H1 (cell line): Measurements from ENCODE around the gene COL5A1. TPM values are rescaled to one million over a fixed set of nuclear protein-coding genes. Genes with fewer than 3 reads are reported as not detected.

Experiments used
- CTCF ChIA-PET: fragments of 300-600 bp; sonication (Branson Sonifier 250); formaldehyde crosslinking; loops from one replicate; lab custom pipeline; 2021; ENCODE audit not compliant: partially characterized antibody; lab: Charles Lee
- POLR2A ChIA-PET: fragments of 300-600 bp; sonication (Branson Sonifier 250); formaldehyde crosslinking; loops from one replicate; lab custom pipeline; 2021; ENCODE audit warnings: inconsistent platforms; ENCODE audit not compliant: partially characterized antibody; lab: Charles Lee
- DNase-seq, 2 experiments: peaks; one replicate each; pipeline versions ENCODE4 v3.0.0 to v3.0.0-alpha.2; 2010 to 2022; ENCODE audit warnings: low spot score in 2 of 2, low read depth in 1 of 2, mixed read lengths in 1 of 2
- FAIRE-seq: peaks from 2 replicates; lab custom pipeline; 2011; peaks lifted over from hg19 to GRCh38; lab: Jason Lieb, UNC
- H2AFZ ChIP-seq: 2 replicates; pipeline ENCODE4 v1.8.1; 2012; ENCODE audit warnings: low read length, inconsistent platforms
- H2AK5ac ChIP-seq: 2 replicates; pipeline ENCODE4 v1.6.1; 2013; ENCODE audit warnings: low read depth, low read length
- H2BK120ac ChIP-seq: replicated peaks from 2 replicates; pipeline ENCODE3; 2013; ENCODE audit warnings: low read depth, low read length, inconsistent platforms
- H2BK12ac ChIP-seq: 2 replicates; pipeline ENCODE4 v1.6.1; 2013; ENCODE audit warnings: low read depth, low read length
- H2BK15ac ChIP-seq: 2 replicates; pipeline ENCODE4 v1.6.1; 2013; ENCODE audit warnings: low read length
- H2BK20ac ChIP-seq: 2 replicates; pipeline ENCODE4 v1.6.1; 2013; ENCODE audit warnings: low read length
- H2BK5ac ChIP-seq: 2 replicates; pipeline ENCODE4 v1.6.1; 2013; ENCODE audit warnings: low read depth, low read length
- H3K14ac ChIP-seq: 2 replicates; pipeline ENCODE4 v1.6.1; 2013; ENCODE audit warnings: inconsistent platforms; ENCODE audit not compliant: insufficient read length
- H3K18ac ChIP-seq: 2 replicates; pipeline ENCODE4 v1.6.1; 2013; ENCODE audit warnings: low read length; ENCODE audit errors: extremely low read depth
- H3K23ac ChIP-seq: 2 replicates; pipeline ENCODE4 v1.6.1; 2013; ENCODE audit warnings: inconsistent platforms; ENCODE audit not compliant: insufficient read length
- H3K23me2 ChIP-seq: 2 replicates; pipeline ENCODE4 v1.6.1; 2013; ENCODE audit warnings: low read depth, low read length
- H3K27ac ChIP-seq: 2 replicates; pipeline ENCODE4 v1.6.1; 2011; ENCODE audit warnings: low read depth, low read length, inconsistent platforms
- H3K27me3 ChIP-seq, 4 experiments: replicated peaks in 1 of 4; 1 replicate in 1 of 4; 2 replicates in 3 of 4; pipeline versions ENCODE4 v1.6.1 to v1.8.1; 2011 to 2013; ENCODE audit warnings: low read length in 3 of 4, mild to moderate bottlenecking in 3 of 4, inconsistent platforms in 2 of 4, mixed read lengths in 2 of 4, moderate library complexity in 1 of 4; ENCODE audit not compliant: control insufficient read depth in 3 of 4, insufficient read depth in 3 of 4; ENCODE audit errors: extremely low read depth in 1 of 4
- H3K36me3 ChIP-seq, 4 experiments: 2 replicates each; pipeline versions ENCODE4 v1.6.1 to v1.8.1; 2011 to 2013; ENCODE audit warnings: mild to moderate bottlenecking in 4 of 4, low read length in 3 of 4, moderate library complexity in 2 of 4, control low read depth in 1 of 4, inconsistent platforms in 1 of 4; ENCODE audit not compliant: insufficient read depth in 4 of 4, control insufficient read depth in 2 of 4
- H3K4ac ChIP-seq: replicated peaks from 2 replicates; pipeline ENCODE3; 2013; ENCODE audit warnings: low read length, low read depth, mixed read lengths, inconsistent platforms; ENCODE audit not compliant: insufficient read length
- H3K4me1 ChIP-seq, 4 experiments: replicated peaks in 1 of 4; 1 replicate in 1 of 4; 2 replicates in 3 of 4; pipeline versions ENCODE4 v1.6.1 to v1.8.1; 2011 to 2013; ENCODE audit warnings: low read length in 3 of 4, inconsistent platforms in 2 of 4, mixed read lengths in 1 of 4; ENCODE audit not compliant: insufficient read depth in 4 of 4, control insufficient read depth in 3 of 4
- H3K4me2 ChIP-seq, 2 experiments: 2 replicates each; pipeline versions ENCODE4 v1.6.1 to v1.8.1; 2011 to 2013; ENCODE audit warnings: low read depth in 2 of 2, low read length in 2 of 2, control low read depth in 1 of 2, inconsistent platforms in 1 of 2, mild to moderate bottlenecking in 1 of 2; ENCODE audit not compliant: insufficient read depth in 1 of 2
- H3K4me3 ChIP-seq, 4 experiments: fragments of 200-600, 300-600 bp in 1 of 4; sonication (generic), shearing (Covaris generic), sonication (Bioruptor Twin) in 1 of 4; 2 replicates each; pipeline versions ENCODE4 v1.5.1 to v1.8.1; 2011 to 2016; ENCODE audit warnings: low read length in 4 of 4, low read depth in 3 of 4, control low read depth in 2 of 4, inconsistent platforms in 2 of 4, mild to moderate bottlenecking in 2 of 4, mixed read lengths in 1 of 4, moderate library complexity in 1 of 4; ENCODE audit not compliant: insufficient read depth in 2 of 4; ENCODE audit errors: extremely low read depth in 1 of 4
- H3K56ac ChIP-seq: replicated peaks from 2 replicates; pipeline ENCODE3; 2013; ENCODE audit warnings: low read depth, mild to moderate bottlenecking, mixed read lengths, low read length, inconsistent platforms; ENCODE audit not compliant: insufficient read length
- H3K79me1 ChIP-seq: 2 replicates; pipeline ENCODE4 v1.6.1; 2013; ENCODE audit warnings: low read depth, low read length, control low read depth
- H3K79me2 ChIP-seq, 2 experiments: 2 replicates each; pipeline versions ENCODE4 v1.6.1 to v1.8.1; 2012 to 2013; ENCODE audit warnings: low read length in 2 of 2, mild to moderate bottlenecking in 2 of 2, inconsistent platforms in 1 of 2; ENCODE audit not compliant: insufficient read depth in 2 of 2, control insufficient read depth in 1 of 2
- H3K9ac ChIP-seq, 4 experiments: replicated peaks in 1 of 4; 1 replicate in 1 of 4; 2 replicates in 3 of 4; pipeline versions ENCODE4 v1.6.1 to v1.8.1; 2011 to 2013; ENCODE audit warnings: low read depth in 3 of 4, low read length in 3 of 4, control low read depth in 2 of 4, mild to moderate bottlenecking in 2 of 4, moderate library complexity in 2 of 4, inconsistent platforms in 1 of 4; ENCODE audit errors: extremely low read depth in 1 of 4
- H3K9me3 ChIP-seq, 2 experiments: 2 replicates each; pipeline versions ENCODE4 v1.6.1 to v1.8.1; 2012 to 2013; ENCODE audit warnings: mild to moderate bottlenecking in 2 of 2, moderate library complexity in 2 of 2, control low read depth in 1 of 2, inconsistent platforms in 1 of 2, low read depth in 1 of 2, low read length in 1 of 2, mixed read lengths in 1 of 2; ENCODE audit not compliant: insufficient read depth in 2 of 2
- H4K20me1 ChIP-seq, 2 experiments: replicated peaks in 1 of 2; 2 replicates each; pipeline versions ENCODE3 to v1.8.1; 2011 to 2013; ENCODE audit warnings: inconsistent platforms in 2 of 2, low read length in 2 of 2, mild to moderate bottlenecking in 1 of 2; ENCODE audit not compliant: insufficient read depth in 2 of 2, control insufficient read depth in 1 of 2
- H4K5ac ChIP-seq: 2 replicates; pipeline ENCODE4 v1.6.1; 2013; ENCODE audit warnings: low read length, low read depth, mixed read lengths, inconsistent platforms; ENCODE audit not compliant: insufficient read length
- H4K8ac ChIP-seq: 2 replicates; pipeline ENCODE4 v1.8.0; 2013; ENCODE audit warnings: mild to moderate bottlenecking, moderate library complexity, low read length, inconsistent platforms; ENCODE audit not compliant: insufficient read depth; ENCODE audit errors: extremely low read depth
- H4K91ac ChIP-seq: replicated peaks from 2 replicates; pipeline ENCODE3; 2013; ENCODE audit warnings: low read length, mixed read lengths, inconsistent platforms; ENCODE audit not compliant: insufficient read length
- BCL11A ChIP-seq, 2 experiments: IDR thresholded peaks; one replicate each; pipeline ENCODE4 v1.6.1; 2011; ENCODE audit warnings: low read depth in 2 of 2, low read length in 2 of 2, mild to moderate bottlenecking in 2 of 2
- BRCA1 ChIP-seq: IDR thresholded peaks from 2 replicates; pipeline ENCODE4 v1.6.1; 2012; ENCODE audit warnings: low read depth, low read length, improper control_type of control experiment
- HDAC6 ChIP-seq: IDR thresholded peaks from one replicate; pipeline ENCODE4 v1.7.1; 2012; ENCODE audit warnings: low read depth, mild to moderate bottlenecking, inconsistent platforms, low read length, moderate library complexity
- SP2 ChIP-seq: IDR thresholded peaks from 2 replicates; pipeline ENCODE4 v1.6.1; 2012; ENCODE audit warnings: mild to moderate bottlenecking, low read length, inconsistent platforms
- TAF1 ChIP-seq: IDR thresholded peaks from 2 replicates; pipeline ENCODE4 v1.6.1; 2011; ENCODE audit warnings: mild to moderate bottlenecking, low read depth, low read length
- TBP ChIP-seq: IDR thresholded peaks from 2 replicates; pipeline ENCODE4 v1.6.1; 2011; ENCODE audit warnings: low read depth, low read length, improper control_type of control experiment
- WGBS, 2 experiments: shearing (Covaris generic) in 1 of 2; methylation state at CpG; one replicate each; pipeline versions ENCODE4 v1.1.6 to v1.1.7; 2013 to 2015; ENCODE audit warnings: low lambda C conversion rate in 2 of 2, mixed read lengths in 2 of 2, inconsistent platforms in 1 of 2, low coverage in 1 of 2, missing lambda C conversion rate in 1 of 2; ENCODE audit not compliant: insufficient replicate concordance in 2 of 2, insufficient coverage in 1 of 2, insufficient read length in 1 of 2; ENCODE audit errors: extremely low coverage in 1 of 2, missing lambda C conversion rate in 1 of 2; 5-methylcytosine and 5-hydroxymethylcytosine counted together
- polyA plus RNA-seq, 7 experiments: library from polyadenylated mRNA; depleted of rRNA in 3 of 7; stranded (reverse) in 5 of 7; unstranded in 2 of 7; fragments of >200 nt in 5 of 7; fragments of 200-250 nt in 2 of 7; gene quantifications; 1 replicate in 5 of 7; 2 replicates in 1 of 7; 4 replicates in 1 of 7; pipeline versions ENCODE4 v1.2.1 to v1.2.3, GENCODE V29; 2011 to 2013; ENCODE audit warnings: missing spikeins in 2 of 7, mixed read lengths in 2 of 7
- total RNA-seq: library from RNA; stranded (reverse); fragmentation: NEBNext Ultra II Directional; extraction: Animal tissue kit (Norgen Biotek cat#: 25700); gene quantifications from 2 replicates; pipeline ENCODE4 v1.2.1, GENCODE V29; 2021
- TF ChIP-seq, protein P1 (sequence below): IDR thresholded peaks from 2 replicates; pipeline ENCODE4 v1.6.1; 2012; ENCODE audit warnings: inconsistent platforms

The COL5A1 gene
- total and polyA plus RNA-seq, 2 of the 8 experiments (the other 6 are each of a cell fraction or from before 2014, with no cell fraction given), result 3.8 to 12.0 TPM

DNA sequence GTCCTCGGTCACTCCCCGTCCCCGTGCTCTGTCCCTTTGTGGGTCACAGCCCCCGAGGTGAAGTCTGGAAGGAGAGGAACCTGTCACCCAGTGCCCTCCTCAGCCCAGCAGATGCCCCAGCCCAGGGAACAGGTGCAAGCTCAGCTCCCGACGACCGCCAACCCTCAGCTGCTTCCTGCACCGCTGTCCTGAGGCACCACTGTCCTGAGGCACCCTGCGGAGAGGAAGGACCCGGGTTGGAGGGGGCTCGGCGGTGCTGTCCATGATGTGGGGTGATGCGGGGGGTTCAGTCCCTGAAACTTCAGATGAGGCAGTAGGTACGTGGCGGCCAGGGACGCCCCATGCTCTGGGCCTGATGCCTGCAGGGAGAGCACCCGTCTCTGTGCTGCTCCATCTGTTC, 81.4 kb downstream of the COL5A1 start:
- ChIA-PET POLR2A (no interaction called here), CTCF (interaction anchor here (1.1 to 2.7 kb wide), 4 partner anchors 15 to 56 kb away, joined by 3 to 9 read pairs (median 6); no protein-coding TSS in a partner anchor)
- no peak overlapping the region for H3K27ac ChIP-seq
- DNase-seq (no peak), FAIRE-seq (no peak)
- H2BK5ac ChIP-seq, result no peak overlapping the region
- no peak overlapping the region for H3K18ac ChIP-seq
- no peak overlapping the region for H2AFZ ChIP-seq
- WGBS, 2 experiments, result 78% methylated on average over 17 of the region's 17 CpGs; no CpG with 5 or more reads in 1 of the 2 experiments
- H3K23ac ChIP-seq, result no peak overlapping the region
- no peaks in the 10 kb centered on the region for H3K79me2 ChIP-seq
- H4K8ac ChIP-seq, result no peak overlapping the region
- no peak overlapping the region for H3K4me3 ChIP-seq
- no peak overlapping the region for H2BK12ac ChIP-seq
- H3K36me3 ChIP-seq, result no peaks in the 10 kb centered on the region
- H3K56ac ChIP-seq, result no peak overlapping the region
- H4K91ac ChIP-seq, result no peak overlapping the region
- no peak overlapping the region for H3K9ac ChIP-seq
- no peak overlapping the region for H2BK120ac ChIP-seq
- H3K9me3 ChIP-seq, result no peaks in the 10 kb centered on the region; a peak in 1 of 4 replicates
- H3K14ac ChIP-seq, result no peak overlapping the region
- H3K4me2 ChIP-seq, result no peak overlapping the region
- H3K23me2 ChIP-seq, result peaks cover 8% of the 10 kb centered on the region; the same call in 1 of the 2 replicates
- no peak overlapping the region for H3K4ac ChIP-seq
- H4K5ac ChIP-seq, result no peak overlapping the region
- H3K79me1 ChIP-seq, result no peaks in the 10 kb centered on the region
- H3K4me1 ChIP-seq, result no peaks in the 10 kb centered on the region; a peak in 1 of 7 replicates
- H2BK20ac ChIP-seq, result no peak overlapping the region
- H2BK15ac ChIP-seq, result no peak overlapping the region
- TF ChIP-seq TAF1, result no peak
- no peak for TF ChIP-seq BRCA1
- TF ChIP-seq TBP, result no peak
- TF ChIP-seq HDAC6, result no peak
- TF ChIP-seq, protein P1, sequence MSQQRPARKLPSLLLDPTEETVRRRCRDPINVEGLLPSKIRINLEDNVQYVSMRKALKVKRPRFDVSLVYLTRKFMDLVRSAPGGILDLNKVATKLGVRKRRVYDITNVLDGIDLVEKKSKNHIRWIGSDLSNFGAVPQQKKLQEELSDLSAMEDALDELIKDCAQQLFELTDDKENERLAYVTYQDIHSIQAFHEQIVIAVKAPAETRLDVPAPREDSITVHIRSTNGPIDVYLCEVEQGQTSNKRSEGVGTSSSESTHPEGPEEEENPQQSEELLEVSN, result no peak
- no peak for TF ChIP-seq BCL11A (IDR thresholded peaks at IDR 0.05; ENCODE audit: low read depth in 2 of 2, low read length in 2 of 2)
- TF ChIP-seq SP2, result no peak
- no peaks in the 10 kb centered on the region for H3K27me3 ChIP-seq
- H2AK5ac ChIP-seq, result no peak overlapping the region
- H4K20me1 ChIP-seq, result no peaks in the 10 kb centered on the region
